Progenitor cell of endocrine pancreas (in vitro differentiated cells): ENCODE data around the gene FAM163B. TPM values are rescaled to one million over a fixed set of nuclear protein-coding genes. Genes with fewer than 3 reads are reported as not detected.

Experiments
- DNase-seq: peaks from one replicate; pipeline ENCODE4 v3.0.0; 2021; ENCODE audit warnings: low spot score; ENCODE audit not compliant: unreplicated experiment
- H3K27ac Mint-ChIP-seq: 2 replicates; pipeline ENCODE4 v1.8.0; 2021; ENCODE audit warnings: mild to moderate bottlenecking, moderate library complexity, mixed read lengths
- H3K27me3 Mint-ChIP-seq: 2 replicates; pipeline ENCODE4 v1.8.0; 2021; ENCODE audit warnings: mixed read lengths
- H3K36me3 Mint-ChIP-seq: 2 replicates; pipeline ENCODE4 v1.8.0; 2022; ENCODE audit warnings: mixed read lengths; ENCODE audit not compliant: insufficient read depth
- H3K4me1 Mint-ChIP-seq: 2 replicates; pipeline ENCODE4 v1.8.0; 2021; ENCODE audit warnings: low read depth, mixed read lengths
- H3K4me3 Mint-ChIP-seq: 2 replicates; pipeline ENCODE4 v1.8.0; 2021; ENCODE audit warnings: low read depth, mild to moderate bottlenecking, moderate library complexity, mixed read lengths
- H3K9me3 Mint-ChIP-seq: 2 replicates; pipeline ENCODE4 v1.8.0; 2021; ENCODE audit warnings: low read depth, mixed read lengths
- total RNA-seq: library from RNA; stranded (reverse); gene quantifications from 2 replicates; pipeline ENCODE4 v1.2.1, GENCODE V29; 2021
- TF ChIP-seq, protein P1 (sequence below): fragments of 200-600 bp; sonication (generic); IDR thresholded peaks from one replicate; pipeline ENCODE4 v1.5.0; 2021; ENCODE audit warnings: antibody characterized with exemption, mild to moderate bottlenecking; ENCODE audit not compliant: unreplicated experiment

Gene FAM163B
- total RNA-seq, 1 donor from 2014 or later: not detected

DNA sequence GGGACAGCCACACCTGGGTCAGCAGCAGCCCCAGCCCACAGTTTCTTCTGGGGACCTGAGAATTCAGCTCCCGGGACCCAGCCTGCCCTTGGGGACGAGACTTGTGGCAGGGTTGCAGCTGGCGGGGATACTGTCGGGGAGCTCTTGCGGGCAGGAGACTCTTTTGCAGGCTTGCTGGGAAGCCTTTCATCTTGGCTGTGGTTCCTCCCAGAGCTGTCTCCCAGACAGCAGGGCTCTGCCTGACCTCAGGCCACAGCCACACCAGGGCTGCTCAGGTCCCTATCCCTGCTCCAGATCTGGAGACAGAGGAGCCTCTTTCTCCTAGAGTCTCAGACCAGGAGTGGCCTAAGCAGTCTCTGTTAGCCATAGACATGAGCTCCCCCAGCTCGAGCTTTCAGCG, 79.7 kb downstream of the FAM163B start:
- peaks cover 41% of the 10 kb centered on the region for H3K27me3 Mint-ChIP-seq
- no peaks in the 10 kb centered on the region for H3K9me3 Mint-ChIP-seq
- no peak for DNase-seq
- no peaks in the 10 kb centered on the region for H3K36me3 Mint-ChIP-seq
- no peak overlapping the region for H3K4me3 Mint-ChIP-seq
- peaks cover 7% of the 10 kb centered on the region for H3K4me1 Mint-ChIP-seq
- no peak overlapping the region for H3K27ac Mint-ChIP-seq
- TF ChIP-seq, protein P1, sequence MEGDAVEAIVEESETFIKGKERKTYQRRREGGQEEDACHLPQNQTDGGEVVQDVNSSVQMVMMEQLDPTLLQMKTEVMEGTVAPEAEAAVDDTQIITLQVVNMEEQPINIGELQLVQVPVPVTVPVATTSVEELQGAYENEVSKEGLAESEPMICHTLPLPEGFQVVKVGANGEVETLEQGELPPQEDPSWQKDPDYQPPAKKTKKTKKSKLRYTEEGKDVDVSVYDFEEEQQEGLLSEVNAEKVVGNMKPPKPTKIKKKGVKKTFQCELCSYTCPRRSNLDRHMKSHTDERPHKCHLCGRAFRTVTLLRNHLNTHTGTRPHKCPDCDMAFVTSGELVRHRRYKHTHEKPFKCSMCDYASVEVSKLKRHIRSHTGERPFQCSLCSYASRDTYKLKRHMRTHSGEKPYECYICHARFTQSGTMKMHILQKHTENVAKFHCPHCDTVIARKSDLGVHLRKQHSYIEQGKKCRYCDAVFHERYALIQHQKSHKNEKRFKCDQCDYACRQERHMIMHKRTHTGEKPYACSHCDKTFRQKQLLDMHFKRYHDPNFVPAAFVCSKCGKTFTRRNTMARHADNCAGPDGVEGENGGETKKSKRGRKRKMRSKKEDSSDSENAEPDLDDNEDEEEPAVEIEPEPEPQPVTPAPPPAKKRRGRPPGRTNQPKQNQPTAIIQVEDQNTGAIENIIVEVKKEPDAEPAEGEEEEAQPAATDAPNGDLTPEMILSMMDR: no peak

DNA sequence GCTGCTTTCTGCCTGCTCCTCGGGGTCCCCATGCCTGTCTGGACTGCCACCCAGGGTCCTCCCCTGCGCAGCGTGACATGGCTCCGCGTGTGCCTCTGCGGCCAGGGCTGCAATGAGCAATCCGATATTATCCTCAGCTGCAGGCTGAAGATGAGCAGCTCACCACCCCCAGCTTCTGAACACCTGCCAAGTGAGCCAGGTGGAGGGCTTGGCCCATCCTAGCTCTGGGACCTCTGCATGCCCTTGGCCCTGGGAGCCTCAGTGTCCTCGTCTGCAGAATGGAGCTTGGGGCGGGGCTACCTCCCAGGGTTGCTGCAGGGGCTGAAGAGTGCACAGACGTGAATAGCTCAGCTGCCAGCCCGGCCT, 80.3 kb downstream of the FAM163B start:
- Mint-ChIP-seq H3K9me3 (no peaks in the 10 kb centered on the region), H3K4me1 (peaks cover 7% of the 10 kb centered on the region), H3K27me3 (peaks cover 40% of the 10 kb centered on the region), H3K36me3 (no peaks in the 10 kb centered on the region), H3K27ac (no peak overlapping the region), H3K4me3 (no peak overlapping the region)
- TF ChIP-seq, protein P1: no peak
- no peak for DNase-seq

DNA sequence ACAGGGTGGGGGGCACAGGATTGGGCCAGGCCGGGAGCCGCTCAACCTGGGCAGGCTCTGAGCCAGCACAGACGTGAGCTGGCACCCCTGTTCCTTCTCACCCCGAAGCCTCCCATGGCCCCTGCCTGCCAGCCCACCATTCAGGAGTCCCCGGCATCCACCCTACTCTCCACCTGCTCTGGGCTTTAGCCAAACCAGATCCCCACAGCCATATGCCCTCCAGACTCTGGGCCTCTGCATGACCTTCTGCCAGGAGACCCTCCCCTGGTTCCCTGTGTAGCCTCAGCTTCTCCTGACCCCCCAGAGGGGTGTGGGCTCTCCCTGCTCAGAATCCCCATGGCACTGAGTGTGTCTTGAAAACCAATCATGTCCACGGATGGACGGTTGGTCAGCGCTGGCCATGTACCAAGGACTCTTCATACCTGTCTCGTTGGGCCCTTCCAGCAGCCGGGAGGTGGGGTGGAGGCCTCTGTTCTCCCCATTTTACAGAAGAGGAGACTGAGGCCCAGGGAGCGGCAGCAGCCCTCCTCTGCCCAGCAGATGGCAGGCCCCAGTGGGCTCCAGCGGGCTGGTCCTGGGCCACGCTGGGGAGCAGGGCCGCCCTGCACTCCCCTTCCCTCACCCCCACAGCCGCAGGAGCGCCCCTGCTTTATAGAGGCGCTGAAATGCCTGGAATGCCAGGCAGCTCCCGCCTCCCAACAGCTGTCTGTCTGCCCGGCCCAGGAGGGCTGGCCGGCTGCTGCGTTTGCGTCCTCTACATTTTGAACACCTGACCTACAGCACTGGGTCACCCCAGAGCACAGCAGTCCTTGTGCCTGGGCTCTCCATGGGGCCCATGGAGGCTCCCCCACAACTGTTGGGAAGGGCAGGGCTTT, 81.0 kb downstream of the FAM163B start:
- Mint-ChIP-seq H3K9me3 (no peaks in the 10 kb centered on the region), H3K4me3 (no peak overlapping the region), H3K36me3 (no peaks in the 10 kb centered on the region), H3K4me1 (peaks cover 7% of the 10 kb centered on the region), H3K27me3 (peaks cover 43% of the 10 kb centered on the region), H3K27ac (no peak overlapping the region)
- no peak for DNase-seq
- TF ChIP-seq, protein P1: no peak

DNA sequence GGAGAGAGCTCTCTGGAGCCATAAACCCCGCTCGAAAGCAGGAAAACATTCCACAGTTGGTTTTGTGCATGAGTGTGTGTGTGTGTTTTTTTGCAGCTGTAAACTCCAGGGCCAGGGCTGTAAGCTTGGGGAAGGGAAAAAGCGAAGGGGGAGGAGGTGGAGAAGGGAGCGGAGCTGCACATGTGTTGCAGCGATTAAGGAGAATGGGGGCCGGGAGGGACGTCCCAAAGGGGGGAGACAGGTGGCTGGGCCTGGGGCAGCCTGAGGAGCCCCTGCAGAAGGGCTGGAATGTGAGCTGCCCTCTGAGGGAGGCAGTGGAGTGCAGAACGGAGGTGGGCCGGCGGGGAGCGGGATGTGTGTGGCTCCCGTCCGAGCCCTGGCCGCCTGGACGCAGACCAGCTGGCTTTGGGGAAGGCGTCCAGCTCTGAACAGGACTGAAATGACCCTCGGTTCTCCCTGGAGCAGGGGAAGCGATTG, 81.7 kb downstream of the FAM163B start:
- Mint-ChIP-seq H3K27me3 (peaks cover 41% of the 10 kb centered on the region), H3K36me3 (no peaks in the 10 kb centered on the region), H3K4me3 (no peak overlapping the region), H3K27ac (no peak overlapping the region), H3K9me3 (no peaks in the 10 kb centered on the region), H3K4me1 (peaks cover 7% of the 10 kb centered on the region)
- no peak for DNase-seq
- TF ChIP-seq, protein P1: no peak

Other genes starting within 250 kb of the FAM163B start
- 120 and 122 TPM in 2 replicates for gene SURF4, start 233.3 kb downstream of the FAM163B start, total RNA-seq
- gene STKLD1, start 233.0 kb downstream of the FAM163B start, total RNA-seq: 3.8 and 4.0 TPM in 2 replicates
- gene REXO4, start 191.4 kb downstream of the FAM163B start, total RNA-seq: 30.3 and 30.9 TPM in 2 replicates
- 16.0 and 17.8 TPM in 2 replicates for gene ADAMTS13, start 187.0 kb downstream of the FAM163B start, total RNA-seq
- 55.6 and 56.2 TPM in 2 replicates for gene CACFD1, start 149.4 kb downstream of the FAM163B start, total RNA-seq
- 4.7 and 5.2 TPM in 2 replicates for gene SLC2A6, start 130.3 kb downstream of the FAM163B start, total RNA-seq
- not detected in 2 replicates for gene MYMK, start 84.4 kb downstream of the FAM163B start, total RNA-seq
- 0.07 and 0.14 TPM in 2 replicates for gene ADAMTSL2, start 74.7 kb downstream of the FAM163B start, total RNA-seq
- gene DBH, start 27.0 kb upstream of the FAM163B start, total RNA-seq: not detected in 2 replicates
- gene SARDH, start 129.0 kb upstream of the FAM163B start, total RNA-seq: 4.2 and 5.1 TPM in 2 replicates